ENCODE results near the gene SNAPC5. TPM values are rescaled to one million over a fixed set of nuclear protein-coding genes. Genes with fewer than 3 reads are reported as not detected.
"Not testable (repeated sequence)": the region's sequence is repeated elsewhere in the genome, so short reads cannot be mapped to it uniquely, and the experiment has no call there.

SNAPC5 gene
- total RNA-seq = 29.2 TPM

GRCh38 chr15:66497502-66498455 lies at the start of gene SNAPC5:
TSS of gene SNAPC5 (minus strand) at chr15:66497762. CDS start at chr15:66497731, 31 bp downstream.
- peak; percentile 96 for DNase-seq (ENCODE audit: low spot score)

DNA sequence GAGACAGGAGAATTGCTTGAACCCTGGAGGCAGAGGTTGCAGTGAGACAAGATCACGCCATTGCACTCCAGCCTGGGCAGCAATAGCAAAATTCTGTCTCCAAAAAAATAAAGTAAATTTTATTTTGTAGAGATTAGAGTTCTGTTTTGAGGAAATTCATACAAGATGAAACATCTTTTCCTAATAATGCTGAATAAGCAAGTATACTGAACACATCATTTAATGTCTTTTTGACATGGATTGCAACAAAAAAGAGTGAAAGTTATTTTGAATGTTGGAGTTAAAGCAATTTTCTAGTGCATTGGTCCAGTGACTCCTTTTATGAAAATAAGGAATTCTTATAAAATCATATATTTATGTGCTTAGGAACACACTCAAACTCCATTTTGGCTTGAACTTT lies 47.7 kb upstream of the SNAPC5 start:
- DNase-seq (ENCODE audit: low spot score) = no peak

- no peak for DNase-seq (ENCODE audit: low spot score)
Measured at GRCh38 chr15:66542896-66543295, 45.3 kb upstream of the SNAPC5 start.

DNA sequence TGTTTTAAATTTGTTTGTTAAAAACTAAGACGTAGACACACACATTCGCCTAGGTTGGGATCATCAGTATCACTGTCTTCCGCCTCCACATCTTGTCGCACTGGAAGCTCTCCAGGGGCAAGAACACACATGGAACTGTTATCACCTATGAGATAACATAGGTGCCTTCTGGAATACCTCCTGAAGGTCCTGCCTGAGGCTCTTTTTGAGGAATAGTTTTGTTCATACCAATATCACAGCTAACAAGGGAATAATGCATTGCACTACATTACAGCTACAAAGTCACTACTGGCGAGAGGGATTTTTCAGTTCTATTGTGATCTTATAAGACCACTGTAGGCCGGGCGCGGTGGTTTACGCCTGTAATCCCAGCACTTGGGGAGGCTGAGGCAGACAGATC lies 37.5 kb upstream of the SNAPC5 start:
- no peak for DNase-seq (ENCODE audit: low spot score)

DNA sequence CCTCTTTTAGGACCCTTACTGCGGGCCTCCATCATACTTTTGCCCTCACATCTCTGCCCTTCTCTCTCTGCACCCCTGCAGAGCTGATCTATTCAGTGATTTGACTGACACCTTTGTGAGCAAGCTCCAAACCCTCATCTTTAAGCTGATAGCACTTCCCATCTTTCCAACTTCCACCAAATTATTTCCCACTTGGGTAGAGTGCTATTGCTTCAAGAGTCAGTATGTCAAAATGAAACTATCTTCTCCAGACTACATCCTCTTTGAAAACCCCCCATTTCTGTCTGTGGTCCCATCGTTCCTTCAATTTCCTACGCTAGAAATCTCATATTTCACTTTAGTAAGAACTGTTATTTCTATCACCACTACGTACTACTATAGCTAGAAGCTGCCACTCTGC lies 27.3 kb upstream of the SNAPC5 start:
- no peak for DNase-seq (ENCODE audit: low spot score)

- no peak for DNase-seq (ENCODE audit: low spot score)
Measured at GRCh38 chr15:66523926-66524325, 26.4 kb upstream of the SNAPC5 start.

GRCh38 chr15:66515901-66516322 lies 18.4 kb upstream of the SNAPC5 start:
- DNase-seq (ENCODE audit: low spot score) = no peak

GRCh38 chr15:66514586-66514985 lies 17.0 kb upstream of the SNAPC5 start:
- DNase-seq (ENCODE audit: low spot score) = no peak

DNA sequence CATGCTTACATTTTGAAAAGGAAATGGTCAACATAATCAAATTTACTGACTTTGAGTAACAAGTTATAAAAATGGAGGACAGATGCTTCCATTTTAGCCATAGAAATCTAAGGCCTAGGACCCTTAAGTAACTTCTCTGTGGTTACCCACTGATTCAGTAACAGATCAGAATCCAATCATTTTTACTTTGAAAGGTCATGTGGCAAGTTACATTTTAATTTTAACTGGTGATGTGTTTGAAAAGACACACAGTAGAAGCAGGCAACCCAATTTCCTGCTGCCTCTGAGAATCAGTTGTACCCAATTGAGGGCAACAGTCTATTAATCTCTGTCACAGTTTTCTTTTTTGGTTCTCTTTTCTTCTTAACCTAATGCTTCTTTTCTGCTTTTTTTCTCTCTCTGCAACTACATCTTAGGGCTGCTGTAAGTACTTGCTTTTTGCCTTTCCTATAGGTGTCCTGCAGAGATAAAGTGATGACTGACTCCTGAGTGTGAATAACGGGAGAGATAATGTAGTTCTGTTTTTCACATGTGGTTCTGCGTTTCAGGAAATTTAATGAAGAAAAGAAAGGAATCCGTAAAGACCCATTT lies 10.8 kb upstream of the SNAPC5 start:
- DNase-seq (ENCODE audit: low spot score) = no peak

DNA sequence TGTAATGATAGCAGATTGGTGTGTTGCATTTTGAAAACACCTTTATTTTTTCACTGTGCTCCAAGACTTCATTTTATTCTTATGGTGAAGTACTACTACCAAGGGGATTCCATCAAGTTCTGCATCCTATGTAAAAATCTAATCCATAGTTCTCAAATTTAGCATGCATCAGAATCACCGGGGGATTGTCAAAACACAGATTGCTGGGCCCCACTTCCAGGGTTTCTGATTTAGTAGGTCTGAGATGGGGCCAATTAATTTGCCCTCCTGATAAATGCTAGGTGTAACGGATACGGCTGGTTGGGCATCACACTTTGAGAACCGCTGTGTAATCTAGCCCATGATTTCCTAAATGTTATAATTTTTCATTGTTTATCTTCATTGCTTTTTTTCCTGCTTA lies 8.3 kb upstream of the SNAPC5 start:
- DNase-seq (ENCODE audit: low spot score) = no peak

DNA sequence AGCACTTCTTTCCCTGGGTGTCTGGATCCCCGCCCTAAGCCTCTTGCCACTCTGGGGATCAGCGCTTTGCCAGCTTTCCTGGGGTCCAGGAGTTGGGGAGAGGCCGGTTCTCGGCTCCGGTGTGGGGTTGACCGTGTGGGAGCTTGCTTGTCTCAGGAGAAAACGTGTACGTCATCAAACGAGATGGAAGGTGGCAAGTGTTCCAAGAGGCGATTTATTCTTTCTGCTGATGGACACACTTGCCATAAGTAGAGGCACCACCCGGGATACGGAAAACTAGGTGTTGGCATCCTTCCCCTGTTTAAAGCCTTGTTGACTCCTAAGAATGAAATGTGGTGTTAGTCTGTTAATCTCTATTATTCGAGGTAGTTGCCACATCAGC lies 7.9 kb upstream of the SNAPC5 start:
- no peak for DNase-seq (ENCODE audit: low spot score)

- peak; percentile 81 for DNase-seq (ENCODE audit: low spot score)
Measured at GRCh38 chr15:66504563-66505429, 7.2 kb upstream of the SNAPC5 start, which contains the start of the genes RPL4 and ZWILCH. TSS of gene RPL4 (minus strand) at chr15:66504855. CDS start at chr15:66504790, 65 bp downstream. TSS of gene ZWILCH (plus strand) at chr15:66505326. CDS start at chr15:66505339, 13 bp downstream.

DNA sequence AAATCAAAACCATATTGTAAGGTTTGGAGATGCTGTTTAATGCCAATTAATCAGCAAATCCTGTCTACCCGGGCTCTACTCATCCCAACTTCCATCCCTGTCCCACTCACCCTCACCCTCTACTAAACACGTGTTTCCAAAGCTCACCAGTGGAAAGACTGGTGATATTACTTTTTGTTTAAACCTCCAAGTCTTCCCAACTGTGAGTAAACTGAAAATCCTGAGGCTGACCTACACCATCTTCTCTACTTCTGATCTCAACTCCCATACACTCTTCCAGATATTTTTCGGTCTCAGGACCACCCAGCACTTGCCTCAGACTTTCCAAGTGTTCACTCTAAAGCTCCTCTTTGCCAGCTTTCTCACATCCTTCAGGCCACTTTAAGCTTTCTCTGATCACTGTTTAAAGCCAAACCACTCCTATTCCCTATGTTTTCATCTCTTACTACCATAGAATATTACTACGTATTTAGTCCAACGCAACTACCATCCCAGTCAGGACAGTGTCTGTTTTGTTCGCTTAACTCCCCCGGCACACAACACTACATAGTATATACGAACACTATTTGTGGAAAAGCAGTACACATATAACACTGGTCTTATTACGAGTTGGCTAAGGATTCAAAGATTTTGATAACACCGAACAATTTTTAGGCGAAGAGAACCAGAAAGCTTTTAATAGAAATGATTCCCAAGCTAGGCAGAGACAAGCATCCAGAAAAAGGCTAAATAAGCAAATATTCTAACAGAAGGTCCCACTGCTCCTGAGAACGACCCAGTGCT lies 6.4 kb upstream of the SNAPC5 start:
- DNase-seq (ENCODE audit: low spot score) = no peak

DNA sequence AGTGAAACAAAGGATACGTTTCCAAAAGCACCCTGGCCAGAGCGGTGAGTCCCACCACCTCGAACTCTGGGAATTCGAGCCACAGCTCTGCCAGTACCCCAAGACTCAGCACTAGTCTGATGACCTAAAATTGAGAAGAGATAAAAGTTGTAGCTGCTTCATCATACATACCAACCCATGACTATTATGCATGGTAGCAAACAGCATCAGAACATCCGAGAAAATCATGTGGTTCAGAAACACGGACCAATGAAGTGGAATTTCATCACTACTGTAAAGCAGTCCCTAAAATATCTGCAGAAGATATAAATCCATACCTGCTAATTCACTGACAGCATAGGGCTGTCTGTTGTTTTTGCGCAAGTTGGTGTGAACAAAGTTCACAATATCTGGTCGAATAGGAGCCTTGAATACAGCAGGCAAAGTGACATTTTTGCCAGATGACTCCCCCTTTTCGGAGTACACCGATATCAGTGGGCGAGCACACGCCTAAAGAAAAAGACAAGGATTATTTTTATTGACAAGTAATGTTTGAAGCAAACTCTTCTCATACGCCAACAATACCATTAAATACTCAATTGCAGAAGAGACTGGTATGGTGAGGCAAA lies 5.6 kb upstream of the SNAPC5 start:
- DNase-seq (ENCODE audit: low spot score) = not testable (repeated sequence)

- DNase-seq (ENCODE audit: low spot score) = no peak
Measured at GRCh38 chr15:66502491-66502890, 4.9 kb upstream of the SNAPC5 start.

- DNase-seq (ENCODE audit: low spot score) = not testable (repeated sequence)
Measured at GRCh38 chr15:66500346-66500745, 2.8 kb upstream of the SNAPC5 start.

- no peak for DNase-seq (ENCODE audit: low spot score)
Measured at GRCh38 chr15:66498501-66499386, 1.2 kb upstream of the SNAPC5 start.

GRCh38 chr15:66496951-66497501 lies 536 bp downstream of the SNAPC5 start:
- DNase-seq (ENCODE audit: low spot score) = no peak

DNA sequence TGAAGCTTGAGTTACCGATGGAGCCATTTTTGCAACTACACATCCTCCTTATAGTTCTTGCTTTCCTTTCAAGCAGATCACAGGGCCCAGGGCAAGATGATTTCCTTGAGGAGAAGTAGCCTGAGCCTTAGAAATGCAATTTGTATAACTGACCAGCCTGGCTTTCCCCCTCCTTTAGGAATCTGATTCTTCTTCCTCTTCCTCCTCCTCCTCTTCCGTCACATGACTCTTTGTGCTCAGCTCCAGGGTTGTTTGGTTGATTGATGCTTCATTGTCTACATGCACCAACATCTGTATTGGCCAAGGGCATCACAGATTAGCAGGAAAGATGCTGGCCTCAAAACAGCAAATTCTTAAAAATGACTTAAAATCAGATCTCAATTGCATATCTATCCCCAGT lies 3.3 kb downstream of the SNAPC5 start:
- DNase-seq (ENCODE audit: low spot score) = no peak
